Suprapubic skin (tissue), 4 donors: ENCODE results near the gene SH3TC1.

Source experiments
- EP300 ChIP-seq: sonication (generic); formaldehyde crosslinking; IDR thresholded peaks from one replicate; pipeline ENCODE4 v1.6.1; 2017; ENCODE audit warnings: antibody characterized with exemption
- POLR2A ChIP-seq, 2 donors: fragments of 450-650 bp; IDR thresholded peaks; one replicate each; pipeline ENCODE4 v1.6.1; 2017; ENCODE audit warnings: antibody characterized with exemption in 2 of 2, mild to moderate bottlenecking in 2 of 2, moderate library complexity in 2 of 2
- POLR2AphosphoS5 ChIP-seq, 3 donors: sonication (generic); formaldehyde crosslinking; IDR thresholded peaks; one replicate each; pipeline ENCODE4 v1.6.1; 2017; ENCODE audit warnings: antibody characterized with exemption in 3 of 3
- TF ChIP-seq, protein P1 (sequence below), 2 donors: fragments of 200-600 bp in 1 of 2; fragments of 450-650 bp in 1 of 2; sonication (generic) in 1 of 2; IDR thresholded peaks; one replicate each; pipeline ENCODE4 v1.5.1; 2016 to 2019; ENCODE audit warnings: antibody characterized with exemption in 2 of 2, mild to moderate bottlenecking in 1 of 2, moderate library complexity in 1 of 2

GRCh38 chr4:8266508-8266907, 67.4 kb downstream of the SH3TC1 start:
- TF ChIP-seq, protein P1, sequence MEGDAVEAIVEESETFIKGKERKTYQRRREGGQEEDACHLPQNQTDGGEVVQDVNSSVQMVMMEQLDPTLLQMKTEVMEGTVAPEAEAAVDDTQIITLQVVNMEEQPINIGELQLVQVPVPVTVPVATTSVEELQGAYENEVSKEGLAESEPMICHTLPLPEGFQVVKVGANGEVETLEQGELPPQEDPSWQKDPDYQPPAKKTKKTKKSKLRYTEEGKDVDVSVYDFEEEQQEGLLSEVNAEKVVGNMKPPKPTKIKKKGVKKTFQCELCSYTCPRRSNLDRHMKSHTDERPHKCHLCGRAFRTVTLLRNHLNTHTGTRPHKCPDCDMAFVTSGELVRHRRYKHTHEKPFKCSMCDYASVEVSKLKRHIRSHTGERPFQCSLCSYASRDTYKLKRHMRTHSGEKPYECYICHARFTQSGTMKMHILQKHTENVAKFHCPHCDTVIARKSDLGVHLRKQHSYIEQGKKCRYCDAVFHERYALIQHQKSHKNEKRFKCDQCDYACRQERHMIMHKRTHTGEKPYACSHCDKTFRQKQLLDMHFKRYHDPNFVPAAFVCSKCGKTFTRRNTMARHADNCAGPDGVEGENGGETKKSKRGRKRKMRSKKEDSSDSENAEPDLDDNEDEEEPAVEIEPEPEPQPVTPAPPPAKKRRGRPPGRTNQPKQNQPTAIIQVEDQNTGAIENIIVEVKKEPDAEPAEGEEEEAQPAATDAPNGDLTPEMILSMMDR (IDR thresholded peaks at IDR 0.05) = no peak
- TF ChIP-seq POLR2A (IDR thresholded peaks at IDR 0.05) = no peak
- TF ChIP-seq POLR2AphosphoS5 (IDR thresholded peaks at IDR 0.05) = no peak
- no peak for TF ChIP-seq EP300
